ENCODE data around the gene CKMT2.

DNA sequence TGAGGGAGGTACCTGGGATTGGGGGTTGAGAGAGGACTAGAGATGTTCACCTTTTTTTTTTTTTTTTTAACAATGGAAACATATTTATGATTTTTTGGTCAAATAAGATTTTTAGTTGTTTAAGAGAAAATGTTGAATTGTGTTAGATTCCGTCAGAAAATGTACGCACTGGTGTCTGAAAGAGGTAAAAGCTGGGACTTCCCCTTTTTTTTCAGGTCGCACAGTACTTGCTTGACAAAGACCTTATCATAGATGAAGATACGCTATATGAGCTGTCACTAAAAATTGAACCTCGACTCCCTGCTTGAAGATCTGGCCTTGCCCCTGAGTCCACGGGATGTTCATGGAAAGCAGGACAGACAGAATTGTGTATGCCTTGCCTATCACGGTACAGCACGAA, 7.7 kb upstream of the CKMT2 start:
- TF ChIP-seq, protein P1, sequence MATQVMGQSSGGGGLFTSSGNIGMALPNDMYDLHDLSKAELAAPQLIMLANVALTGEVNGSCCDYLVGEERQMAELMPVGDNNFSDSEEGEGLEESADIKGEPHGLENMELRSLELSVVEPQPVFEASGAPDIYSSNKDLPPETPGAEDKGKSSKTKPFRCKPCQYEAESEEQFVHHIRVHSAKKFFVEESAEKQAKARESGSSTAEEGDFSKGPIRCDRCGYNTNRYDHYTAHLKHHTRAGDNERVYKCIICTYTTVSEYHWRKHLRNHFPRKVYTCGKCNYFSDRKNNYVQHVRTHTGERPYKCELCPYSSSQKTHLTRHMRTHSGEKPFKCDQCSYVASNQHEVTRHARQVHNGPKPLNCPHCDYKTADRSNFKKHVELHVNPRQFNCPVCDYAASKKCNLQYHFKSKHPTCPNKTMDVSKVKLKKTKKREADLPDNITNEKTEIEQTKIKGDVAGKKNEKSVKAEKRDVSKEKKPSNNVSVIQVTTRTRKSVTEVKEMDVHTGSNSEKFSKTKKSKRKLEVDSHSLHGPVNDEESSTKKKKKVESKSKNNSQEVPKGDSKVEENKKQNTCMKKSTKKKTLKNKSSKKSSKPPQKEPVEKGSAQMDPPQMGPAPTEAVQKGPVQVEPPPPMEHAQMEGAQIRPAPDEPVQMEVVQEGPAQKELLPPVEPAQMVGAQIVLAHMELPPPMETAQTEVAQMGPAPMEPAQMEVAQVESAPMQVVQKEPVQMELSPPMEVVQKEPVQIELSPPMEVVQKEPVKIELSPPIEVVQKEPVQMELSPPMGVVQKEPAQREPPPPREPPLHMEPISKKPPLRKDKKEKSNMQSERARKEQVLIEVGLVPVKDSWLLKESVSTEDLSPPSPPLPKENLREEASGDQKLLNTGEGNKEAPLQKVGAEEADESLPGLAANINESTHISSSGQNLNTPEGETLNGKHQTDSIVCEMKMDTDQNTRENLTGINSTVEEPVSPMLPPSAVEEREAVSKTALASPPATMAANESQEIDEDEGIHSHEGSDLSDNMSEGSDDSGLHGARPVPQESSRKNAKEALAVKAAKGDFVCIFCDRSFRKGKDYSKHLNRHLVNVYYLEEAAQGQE (IDR thresholded peaks at IDR 0.05; ENCODE audit: insufficient replicate concordance, low read depth), result no peak
- TF ChIP-seq, protein P2, sequence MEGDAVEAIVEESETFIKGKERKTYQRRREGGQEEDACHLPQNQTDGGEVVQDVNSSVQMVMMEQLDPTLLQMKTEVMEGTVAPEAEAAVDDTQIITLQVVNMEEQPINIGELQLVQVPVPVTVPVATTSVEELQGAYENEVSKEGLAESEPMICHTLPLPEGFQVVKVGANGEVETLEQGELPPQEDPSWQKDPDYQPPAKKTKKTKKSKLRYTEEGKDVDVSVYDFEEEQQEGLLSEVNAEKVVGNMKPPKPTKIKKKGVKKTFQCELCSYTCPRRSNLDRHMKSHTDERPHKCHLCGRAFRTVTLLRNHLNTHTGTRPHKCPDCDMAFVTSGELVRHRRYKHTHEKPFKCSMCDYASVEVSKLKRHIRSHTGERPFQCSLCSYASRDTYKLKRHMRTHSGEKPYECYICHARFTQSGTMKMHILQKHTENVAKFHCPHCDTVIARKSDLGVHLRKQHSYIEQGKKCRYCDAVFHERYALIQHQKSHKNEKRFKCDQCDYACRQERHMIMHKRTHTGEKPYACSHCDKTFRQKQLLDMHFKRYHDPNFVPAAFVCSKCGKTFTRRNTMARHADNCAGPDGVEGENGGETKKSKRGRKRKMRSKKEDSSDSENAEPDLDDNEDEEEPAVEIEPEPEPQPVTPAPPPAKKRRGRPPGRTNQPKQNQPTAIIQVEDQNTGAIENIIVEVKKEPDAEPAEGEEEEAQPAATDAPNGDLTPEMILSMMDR (IDR thresholded peaks at IDR 0.05; ENCODE audit: insufficient read depth, low read length), result no peak

Data from HL-60 (cell line).